GM12878 (cell line): ENCODE measurements around the gene C20orf144. TPM values are rescaled to one million over a fixed set of nuclear protein-coding genes. Genes with fewer than 3 reads are reported as not detected.

Experiments
- ATAC-seq: fragments of 200-7000 bp; cut with Tn5 transposase; 3 replicates; pipeline ENCODE4 v1.9.1; 2020; ENCODE audit warnings: mild to moderate bottlenecking, moderate library complexity
- BruUV-seq: library from RNA; stranded (reverse); fragments of 400-500 nt; replicated peaks from 2 replicates; lab custom pipeline; 2021; lab: Mats Ljungman, UMichigan
- CTCF ChIA-PET: fragments of 300-600 bp; sonication (Branson Sonifier 250); formaldehyde crosslinking; extraction: SDS; loops from one replicate; lab custom pipeline; 2021; ENCODE audit warnings: inconsistent platforms; lab: Yijun Ruan, JAX
- POLR2A ChIA-PET: fragments of 350-600 bp; formaldehyde crosslinking; extraction: SDS; loops from one replicate; lab custom pipeline; 2021; ENCODE audit warnings: inconsistent platforms; lab: Charles Lee
- RAD21 ChIA-PET: fragments of 300-600 bp; sonication (Branson Sonifier 250); formaldehyde crosslinking; loops from one replicate; lab custom pipeline; 2023; ENCODE audit warnings: antibody characterized with exemption; ENCODE audit not compliant: unreplicated experiment; lab: Charles Lee
- SMC1A ChIA-PET: fragments of 300-600 bp; sonication (Branson Sonifier 250); formaldehyde crosslinking; loops from one replicate; lab custom pipeline; 2023; ENCODE audit not compliant: unreplicated experiment, uncharacterized antibody; lab: Charles Lee
- DNase-seq: peaks from one replicate; pipeline ENCODE4 v3.0.0-alpha.2; 2011; ENCODE audit warnings: low read depth, low spot score
- FAIRE-seq: peaks from 3 replicates; lab custom pipeline; 2011; peaks lifted over from hg19 to GRCh38; lab: Jason Lieb, UNC
- H2AFZ ChIP-seq: 2 replicates; pipeline ENCODE4 v1.6.0; 2011; ENCODE audit warnings: low read depth, low read length, control low read depth; ENCODE audit not compliant: control insufficient read depth
- H3K27ac ChIP-seq: 2 replicates; pipeline ENCODE4 v1.5.1; 2011; ENCODE audit warnings: control low read depth; ENCODE audit not compliant: control insufficient read depth, insufficient read depth
- H3K27me3 ChIP-seq, 2 experiments: replicated peaks in 1 of 2; 2 replicates each; pipeline versions ENCODE4 v1.6.0 to v1.6.1; 2011; ENCODE audit warnings: low read length in 1 of 2; ENCODE audit not compliant: control insufficient read depth in 2 of 2, insufficient read depth in 2 of 2
- H3K36me3 ChIP-seq, 2 experiments: 2 replicates each; pipeline ENCODE4 v1.5.1; 2011; ENCODE audit warnings: low read length in 1 of 2; ENCODE audit not compliant: control insufficient read depth in 2 of 2, insufficient read depth in 2 of 2
- H3K4me1 ChIP-seq: 2 replicates; pipeline ENCODE4 v1.6.1; 2011; ENCODE audit warnings: mild to moderate bottlenecking, low read length, moderate library complexity, mixed read lengths; ENCODE audit not compliant: control insufficient read depth, insufficient read depth
- H3K4me2 ChIP-seq: 2 replicates; pipeline ENCODE4 v1.6.0; 2011; ENCODE audit warnings: control low read depth; ENCODE audit not compliant: control insufficient read depth, insufficient read depth
- H3K4me3 ChIP-seq: fragments of 200-600 bp; sonication (generic); 2 replicates; pipeline ENCODE4 v1.5.1; 2016
- H3K79me2 ChIP-seq: 2 replicates; pipeline ENCODE4 v1.6.0; 2011; ENCODE audit warnings: low read length; ENCODE audit not compliant: control insufficient read depth, insufficient read depth
- H3K9ac ChIP-seq: 2 replicates; pipeline ENCODE4 v1.8.0; 2011; ENCODE audit warnings: low read length, control low read depth, mixed read lengths; ENCODE audit not compliant: control insufficient read depth, insufficient read depth
- H3K9me3 ChIP-seq: replicated peaks from 3 replicates; pipeline ENCODE4 v1.5.1; 2011; ENCODE audit warnings: mild to moderate bottlenecking, low read length; ENCODE audit not compliant: control insufficient read depth, insufficient read depth
- H4K20me1 ChIP-seq: 2 replicates; pipeline ENCODE4 v1.6.0; 2011; ENCODE audit not compliant: control insufficient read depth, insufficient read depth
- BHLHE40 ChIP-seq, 2 experiments: fragments of 450-650 bp in 1 of 2; IDR thresholded peaks; 2 replicates each; pipeline ENCODE4 v1.6.1; 2011 to 2017; ENCODE audit warnings: low read depth in 2 of 2, borderline replicate concordance in 1 of 2, improper control_type of control experiment in 1 of 2, low read length in 1 of 2, mild to moderate bottlenecking in 1 of 2
- BMI1 ChIP-seq: fragments of 450-650 bp; IDR thresholded peaks from 2 replicates; pipeline ENCODE4 v1.6.1; 2016; ENCODE audit warnings: mild to moderate bottlenecking, moderate library complexity, borderline replicate concordance
- CBFB ChIP-seq: IDR thresholded peaks from 2 replicates; pipeline ENCODE4 v1.6.1; 2016; ENCODE audit warnings: antibody characterized with exemption, low read depth
- EP300 ChIP-seq, 2 experiments: fragments of 150-350 bp in 1 of 2; IDR thresholded peaks; 2 replicates each; pipeline ENCODE4 v1.6.1; 2011 to 2012; ENCODE audit warnings: low read depth in 2 of 2, low read length in 2 of 2, borderline replicate concordance in 1 of 2, improper control_type of control experiment in 1 of 2, inconsistent platforms in 1 of 2; ENCODE audit not compliant: control insufficient read depth in 1 of 2
- GATAD2B ChIP-seq: fragments of 450-650 bp; conservative IDR thresholded peaks from 2 replicates; pipeline ENCODE4 v1.6.1; 2017; ENCODE audit warnings: low read depth, mild to moderate bottlenecking, moderate library complexity
- KLF5 ChIP-seq: fragments of 450-650 bp; IDR thresholded peaks from 2 replicates; pipeline ENCODE4 v1.6.1; 2014; ENCODE audit warnings: mild to moderate bottlenecking; ENCODE audit not compliant: partially characterized antibody
- MYC ChIP-seq: IDR thresholded peaks from 2 replicates; pipeline ENCODE4 v1.6.1; 2011; ENCODE audit warnings: mild to moderate bottlenecking, low read length, moderate library complexity, inconsistent platforms; ENCODE audit not compliant: insufficient read depth, insufficient replicate concordance, insufficient read length, severe bottlenecking
- NR2C2 ChIP-seq: IDR thresholded peaks from 2 replicates; pipeline ENCODE4 v1.6.1; 2011; ENCODE audit warnings: borderline replicate concordance, low read depth; ENCODE audit not compliant: control insufficient read depth, insufficient read length
- NR2F1 ChIP-seq: fragments of 450-650 bp; conservative IDR thresholded peaks from 2 replicates; pipeline ENCODE4 v1.6.1; 2017; ENCODE audit warnings: mild to moderate bottlenecking
- NRF1 ChIP-seq: conservative IDR thresholded peaks from 2 replicates; pipeline ENCODE4 v1.6.1; 2011; ENCODE audit warnings: mild to moderate bottlenecking, low read depth, low read length, improper control_type of control experiment
- SKIL ChIP-seq: fragments of 450-650 bp; IDR thresholded peaks from 2 replicates; pipeline ENCODE4 v1.6.1; 2017; ENCODE audit warnings: mild to moderate bottlenecking, low read depth, inconsistent platforms; ENCODE audit not compliant: poor library complexity, severe bottlenecking
- ZBTB4 ChIP-seq: fragments of 450-650 bp; formaldehyde crosslinking; IDR thresholded peaks from 2 replicates; pipeline ENCODE4 v1.4.0; 2022; ENCODE audit warnings: mild to moderate bottlenecking, moderate library complexity
- ZSCAN29 ChIP-seq: fragments of 450-650 bp; IDR thresholded peaks from 2 replicates; pipeline ENCODE4 v1.6.1; 2017; ENCODE audit warnings: mild to moderate bottlenecking, moderate library complexity
- WGBS: methylation state at CpG from one replicate; pipeline ENCODE4 v1.1.6; 2016; ENCODE audit warnings: low lambda C conversion rate; ENCODE audit not compliant: insufficient replicate concordance, insufficient coverage; ENCODE audit errors: missing lambda C conversion rate; 5-methylcytosine and 5-hydroxymethylcytosine counted together
- in situ Hi-C: fragments of 300-500 bp; cut with MboI; formaldehyde crosslinking; loops from 9 replicates; pipeline ENCODE4 v1.14.3; 2018; ENCODE audit warnings: mixed read lengths
- intact Hi-C: fragments of 100-400 bp; cut with micrococcal nuclease; formaldehyde crosslinking; loops from one replicate; pipeline ENCODE4 v1.14.2; 2022; ENCODE audit not compliant: unreplicated experiment
- polyA plus RNA-seq, 11 experiments: library from polyadenylated mRNA; depleted of rRNA in 4 of 11; unstranded in 6 of 11; stranded (reverse) in 5 of 11; fragments of >200 nt; fragmentation: Nextera tagmentation in 4 of 11; fragmentation: Illumina TruSeq in 1 of 11; extraction: Ambion mirVana in 4 of 11; extraction: Trizol in 1 of 11; gene quantifications; 1 replicate in 1 of 11; 2 replicates in 10 of 11; pipeline versions ENCODE4 v1.2.1 to v1.2.3, GENCODE V29; 2011 to 2016; ENCODE audit warnings: inconsistent platforms in 2 of 11, missing spikeins in 2 of 11, low read depth in 1 of 11
- total RNA-seq, 4 experiments: library from RNA; depleted of rRNA in 3 of 4; stranded (reverse); fragments of >200 nt in 3 of 4; fragmentation: Illumina TruSeq in 1 of 4; extraction: Trizol in 1 of 4; gene quantifications; 2 replicates each; pipeline versions ENCODE4 v1.2.1 to v1.2.3, GENCODE V29; 2013 to 2021
- TF ChIP-seq, protein P1 (sequence below): fragments of 450-650 bp; IDR thresholded peaks from 2 replicates; pipeline ENCODE4 v1.6.1; 2014; ENCODE audit warnings: mild to moderate bottlenecking

The C20orf144 gene
- total and polyA plus RNA-seq, 10 of the 15 experiments (the other 5 are each of a cell fraction or from before 2014, with no cell fraction given): 0.04 to 0.62 (median 0.23) TPM; not detected in 2

GRCh38 chr20:33664085-33664761 lies 2.1 kb downstream of the C20orf144 start (continued):
- no peak for TF ChIP-seq ZBTB4 (CRISPR knock-in tag)
- no peak for TF ChIP-seq GATAD2B

- Histone ChIP-seq H3K4me2 (no peak overlapping the region), H4K20me1 (peaks cover 4% of the 10 kb centered on the region; the same call in 1 of the 2 replicates), H3K79me2 (peaks cover 2% of the 10 kb centered on the region), H3K27me3 (no peaks in the 10 kb centered on the region), H3K27ac (no peak overlapping the region), H3K9me3 (no peaks in the 10 kb centered on the region), H3K9ac (no peak overlapping the region), H3K4me1 (peaks cover 29% of the 10 kb centered on the region), H2AFZ (no peak overlapping the region), H3K4me3 (no peak overlapping the region), H3K36me3 (no peaks in the 10 kb centered on the region)
- no peak for DNase-seq
- intact Hi-C loops: loop anchor here (1.0 to 10.0 kb wide), 2 partner anchors 25 to 460 kb away; no protein-coding TSS in a partner anchor
- ChIA-PET SMC1A (interaction anchor here (0.6 to 1.2 kb wide), 3 partner anchors 11 to 266 kb away, joined by 4 read pairs; no protein-coding TSS in a partner anchor), CTCF (interaction anchor here (0.6 to 3.2 kb wide), 6 partner anchors 11 to 220 kb away, joined by 3 to 20 read pairs (median 4); no protein-coding TSS in a partner anchor), RAD21 (interaction anchor here (1.4 to 2.2 kb wide), 3 partner anchors 12 to 205 kb away, joined by 4 to 10 read pairs (median 10); partner anchors contain the start of gene CBFA2T2), POLR2A (interaction anchor here (0.7 to 3.3 kb wide), 6 partner anchors 22 to 175 kb away, joined by 3 to 20 read pairs (median 3); partner anchors contain the start of genes CBFA2T2 and PXMP4)
- FAIRE-seq: no peak
- ATAC-seq: no peak
- WGBS: 81% methylated on average over 2 of the region's 2 CpGs
- in situ Hi-C loops: no loop called here
- BruUV-seq: no TSS peak
- TF ChIP-seq NR2F1: no peak
- no peak for TF ChIP-seq CBFB
- TF ChIP-seq, protein P1, sequence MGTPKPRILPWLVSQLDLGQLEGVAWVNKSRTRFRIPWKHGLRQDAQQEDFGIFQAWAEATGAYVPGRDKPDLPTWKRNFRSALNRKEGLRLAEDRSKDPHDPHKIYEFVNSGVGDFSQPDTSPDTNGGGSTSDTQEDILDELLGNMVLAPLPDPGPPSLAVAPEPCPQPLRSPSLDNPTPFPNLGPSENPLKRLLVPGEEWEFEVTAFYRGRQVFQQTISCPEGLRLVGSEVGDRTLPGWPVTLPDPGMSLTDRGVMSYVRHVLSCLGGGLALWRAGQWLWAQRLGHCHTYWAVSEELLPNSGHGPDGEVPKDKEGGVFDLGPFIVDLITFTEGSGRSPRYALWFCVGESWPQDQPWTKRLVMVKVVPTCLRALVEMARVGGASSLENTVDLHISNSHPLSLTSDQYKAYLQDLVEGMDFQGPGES: no peak
- TF ChIP-seq EP300 (IDR thresholded peaks at IDR 0.05; ENCODE audit: borderline replicate concordance in 1 of 2, control insufficient read depth in 1 of 2, low read depth in 2 of 2, low read length in 2 of 2): no peak
- TF ChIP-seq ZSCAN29: no peak
- no peak for TF ChIP-seq NR2C2
- no peak for TF ChIP-seq BMI1
- no peak for TF ChIP-seq MYC
- TF ChIP-seq BHLHE40 (IDR thresholded peaks at IDR 0.05; ENCODE audit: borderline replicate concordance in 1 of 2, low read depth in 2 of 2, low read length in 1 of 2): no peak
- no peak for TF ChIP-seq SKIL
- no peak for TF ChIP-seq KLF5
- no peak for TF ChIP-seq NRF1
Measured at GRCh38 chr20:33664762-33665144, 2.6 kb downstream of the C20orf144 start.
